Measurements from ENCODE around the gene AUTS2. TPM values are rescaled to one million over a fixed set of nuclear protein-coding genes. Genes with fewer than 3 reads are reported as not detected.

AUTS2 gene
- total RNA-seq, 1 experiment from 2014 or later, result 256 TPM

- no peaks in the 10 kb centered on the region for H4K20me1 ChIP-seq (ENCODE audit: control insufficient read depth, insufficient read depth, insufficient read length)
- TF ChIP-seq CTCF (conservative IDR thresholded peaks at IDR 0.05), result no peak
- H2AFZ ChIP-seq (ENCODE audit: low read length), result no peak overlapping the region
- H3K23me2 ChIP-seq (ENCODE audit: insufficient read length, low read depth, low read length, poor library complexity, severe bottlenecking), result no peaks in the 10 kb centered on the region
- H3K79me1 ChIP-seq (ENCODE audit: insufficient read depth, low read depth, low read length, poor library complexity, severe bottlenecking), result no peaks in the 10 kb centered on the region
- no peak overlapping the region for H3K9ac ChIP-seq (ENCODE audit: extremely low read depth, insufficient read length, low read length)
- no peak overlapping the region for H3K4me3 Mint-ChIP-seq
- H3K9me3 ChIP-seq (ENCODE audit: control insufficient read depth, low read depth, low read length), result no peaks in the 10 kb centered on the region
- no peak overlapping the region for H2BK120ac ChIP-seq (ENCODE audit: low read depth, low read length, poor library complexity, severe bottlenecking)
- no peak overlapping the region for H3K4ac ChIP-seq (ENCODE audit: low read depth, low read length)
- H2BK12ac ChIP-seq (ENCODE audit: insufficient read length, low read depth, low read length), result no peak overlapping the region
- H3K9me3 Mint-ChIP-seq, result no peaks in the 10 kb centered on the region
- H3K4me2 ChIP-seq (ENCODE audit: insufficient read depth, insufficient read length, low read length), result no peak overlapping the region
- no peak overlapping the region for H4K5ac ChIP-seq (ENCODE audit: insufficient read length, low read depth, low read length)
- H3T11ph ChIP-seq (ENCODE audit: low read length), result no peak overlapping the region
- no peaks in the 10 kb centered on the region; the same call in 1 of the 2 replicates for H3K27me3 ChIP-seq (ENCODE audit: insufficient read depth, low read length)
- H3K27me3 Mint-ChIP-seq (ENCODE audit: low read depth), result peaks cover 53% of the 10 kb centered on the region
- H3K79me2 ChIP-seq (ENCODE audit: insufficient read depth, low read length), result no peaks in the 10 kb centered on the region
- H2BK5ac ChIP-seq (ENCODE audit: insufficient read length, low read length), result no peak overlapping the region
- H3K14ac ChIP-seq (ENCODE audit: insufficient read depth, low read length), result no peak overlapping the region
- no peak overlapping the region for H2AK5ac ChIP-seq (ENCODE audit: insufficient read length, low read length)
- H4K91ac ChIP-seq (ENCODE audit: insufficient read length, low read depth, low read length), result no peak overlapping the region
- DNase-seq, result no peak
- peaks cover 10 to 21% of the 10 kb centered on the region in 2 experiments for H3K4me1 Mint-ChIP-seq
- no peaks in the 10 kb centered on the region for H3K4me1 ChIP-seq (ENCODE audit: insufficient read depth, low read length)
- H3K27ac ChIP-seq (ENCODE audit: insufficient read length, low read depth, low read length), result no peak overlapping the region
- no peak overlapping the region for H4K8ac ChIP-seq (replicated peaks; ENCODE audit: insufficient read length, low read depth, low read length)
- H3K56ac ChIP-seq (ENCODE audit: insufficient read length, low read depth, low read length), result no peak overlapping the region
- no peak overlapping the region for H2BK15ac ChIP-seq (ENCODE audit: low read depth, low read length)
- H3K27ac Mint-ChIP-seq, result no peak overlapping the region
- WGBS (ENCODE audit: extremely low coverage, insufficient read length, low lambda C conversion rate), result no CpG with 5 or more reads among the region's 3 CpGs
- no peak overlapping the region for H2BK20ac ChIP-seq (ENCODE audit: low read depth, low read length, poor library complexity, severe bottlenecking)
- H3K36me3 Mint-ChIP-seq (ENCODE audit: insufficient read depth in 1 of 3, low read depth in 3 of 3), result no peaks in the 10 kb centered on the region
- no peak overlapping the region for H3K18ac ChIP-seq (ENCODE audit: insufficient read length, low read depth, low read length)
- H3K23ac ChIP-seq (ENCODE audit: insufficient read length, low read depth, low read length), result no peak overlapping the region
Observed at GRCh38 chr7:69631131-69631530, 32.9 kb downstream of the AUTS2 start.

All from H9 (cell line).